NCI-H2081 (cell line): Measurements from ENCODE around the gene SDCBP2.

Experiments used
- DNase-seq, 2 experiments: peaks; one replicate each; lab custom pipeline; 2025; lab: John Stamatoyannopoulos, UW

SDCBP2 gene

DNA sequence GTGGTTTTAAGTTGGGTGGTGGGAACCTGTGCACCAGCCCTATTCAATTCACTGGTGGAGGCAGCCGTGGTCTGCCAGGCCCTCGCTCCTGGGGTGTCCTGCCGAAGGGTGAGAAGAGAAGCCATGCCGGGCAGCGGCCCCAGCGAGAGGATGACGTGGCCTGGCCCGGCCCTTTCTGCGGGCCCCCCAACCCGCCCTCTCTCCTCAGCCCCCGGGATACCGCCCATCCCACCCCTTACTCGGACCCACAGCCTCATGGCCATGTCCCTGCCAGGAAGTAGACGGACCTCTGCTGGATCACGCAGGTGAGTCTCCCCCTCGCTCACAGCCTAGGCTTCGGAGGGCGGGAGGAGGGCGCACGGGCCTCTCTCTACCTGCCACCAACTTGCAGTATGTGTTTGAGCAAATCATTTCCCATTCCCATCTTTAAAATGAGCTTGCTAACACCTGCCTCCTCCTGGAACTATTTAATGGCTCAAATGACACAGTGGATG lies 32.8 kb downstream of the SDCBP2 start:
- no peak for DNase-seq

DNA sequence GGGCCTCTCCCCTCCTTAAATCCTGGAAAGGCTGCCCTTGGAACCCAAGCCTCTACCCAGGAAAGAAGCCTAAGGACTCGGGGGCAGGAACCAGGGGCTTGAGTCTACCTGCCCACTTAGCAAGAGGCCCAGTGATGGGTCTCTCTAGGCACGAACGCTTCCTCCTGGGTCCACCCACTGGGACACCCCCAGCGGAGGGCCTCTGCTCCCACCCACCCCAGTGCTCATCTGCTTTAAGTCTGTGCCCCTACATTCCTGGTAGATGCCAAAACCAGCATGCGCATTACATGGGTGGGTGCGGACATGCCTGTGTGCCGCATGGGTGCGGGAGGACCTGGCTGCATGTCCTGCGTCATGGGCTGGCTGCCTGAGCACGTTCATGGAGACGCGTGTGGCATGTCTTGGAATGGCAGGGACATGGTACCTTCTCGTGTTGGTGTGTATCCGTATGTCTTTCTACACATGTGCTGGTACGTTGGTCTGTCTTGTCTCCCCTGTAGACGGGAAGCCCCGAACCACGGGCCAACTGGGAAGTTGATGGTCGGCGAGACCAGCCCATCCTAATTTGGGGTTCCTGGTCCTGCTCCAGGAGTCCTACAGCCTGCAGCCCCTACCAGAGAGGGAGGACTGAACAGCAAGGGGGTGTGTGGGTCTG lies 33.5 kb downstream of the SDCBP2 start:
- no peak for DNase-seq

DNA sequence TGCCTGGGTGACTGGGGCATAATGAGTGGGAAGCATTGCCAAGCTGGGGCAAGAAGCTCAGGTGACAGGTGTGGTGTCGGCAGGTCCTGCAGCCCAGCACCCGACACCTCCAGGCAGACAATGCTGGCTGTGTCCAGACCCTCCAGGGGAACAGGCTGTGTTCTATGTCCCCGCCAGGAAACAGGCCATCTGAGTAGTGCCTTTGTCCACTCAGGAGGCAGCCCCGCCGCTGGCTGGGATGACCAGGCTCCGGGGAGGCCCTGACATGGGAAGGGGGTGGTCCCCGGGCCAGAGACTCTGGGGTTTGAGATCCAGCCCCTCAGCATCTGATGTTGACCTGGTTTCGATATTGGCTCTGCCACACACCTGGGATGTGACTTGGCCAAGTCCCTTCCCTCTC lies 34.4 kb downstream of the SDCBP2 start:
- DNase-seq, result no peak

DNA sequence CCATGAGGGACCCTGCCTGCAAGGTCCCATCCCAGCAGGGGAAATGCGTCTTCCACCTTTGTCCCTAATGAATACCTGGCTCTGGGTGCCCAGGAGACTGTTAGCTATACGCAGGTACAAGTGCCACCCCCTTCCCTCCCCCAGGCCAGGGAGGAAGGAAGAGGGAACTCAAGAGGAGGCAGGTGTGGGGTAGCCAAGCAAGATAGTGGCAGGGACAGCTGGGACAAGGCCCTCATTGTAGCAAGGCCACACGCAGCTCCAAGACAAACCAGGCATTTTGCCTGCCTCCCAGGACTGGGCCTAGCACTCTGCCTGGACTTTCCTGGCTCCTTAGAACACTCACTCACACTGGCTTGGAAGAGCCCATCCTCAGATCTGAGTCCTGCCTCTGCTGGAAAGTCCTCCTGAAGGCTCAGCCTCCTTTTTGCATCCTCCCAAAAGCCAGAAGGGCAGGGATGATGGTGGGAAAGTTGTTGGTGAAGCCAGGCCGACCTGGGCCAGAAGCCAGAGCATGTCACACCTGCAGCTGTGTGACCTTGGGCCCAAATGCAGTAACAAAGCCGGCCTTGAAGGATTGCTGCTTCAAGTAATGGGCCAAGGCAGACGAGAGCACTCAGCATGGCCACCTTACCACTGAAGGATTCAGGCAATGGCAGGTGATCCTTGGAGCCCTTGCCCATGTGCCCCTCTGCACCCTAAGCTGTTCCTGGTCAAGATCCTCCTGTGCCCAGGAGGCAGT lies 35.1 kb downstream of the SDCBP2 start:
- DNase-seq, result no peak

DNA sequence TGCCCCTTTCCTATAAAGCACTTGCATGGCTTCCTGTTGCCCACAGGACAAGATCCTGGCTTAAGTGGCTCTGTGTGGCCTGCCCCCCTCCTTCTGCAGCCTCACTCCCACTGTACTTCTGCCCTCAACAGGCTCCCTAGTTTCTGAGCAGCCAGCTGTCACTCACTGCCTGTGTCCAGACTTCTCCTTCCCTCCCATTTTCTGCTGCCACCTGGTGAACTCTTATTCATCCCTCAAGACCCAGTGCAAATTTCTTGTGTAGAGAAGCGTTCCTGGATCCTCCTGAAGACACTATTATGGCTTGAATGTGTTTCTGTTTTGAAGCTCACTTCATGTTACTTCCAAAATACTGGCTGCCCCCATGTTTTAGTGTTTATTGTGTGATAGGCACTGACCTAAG lies 36.3 kb downstream of the SDCBP2 start:
- no peak for DNase-seq

DNA sequence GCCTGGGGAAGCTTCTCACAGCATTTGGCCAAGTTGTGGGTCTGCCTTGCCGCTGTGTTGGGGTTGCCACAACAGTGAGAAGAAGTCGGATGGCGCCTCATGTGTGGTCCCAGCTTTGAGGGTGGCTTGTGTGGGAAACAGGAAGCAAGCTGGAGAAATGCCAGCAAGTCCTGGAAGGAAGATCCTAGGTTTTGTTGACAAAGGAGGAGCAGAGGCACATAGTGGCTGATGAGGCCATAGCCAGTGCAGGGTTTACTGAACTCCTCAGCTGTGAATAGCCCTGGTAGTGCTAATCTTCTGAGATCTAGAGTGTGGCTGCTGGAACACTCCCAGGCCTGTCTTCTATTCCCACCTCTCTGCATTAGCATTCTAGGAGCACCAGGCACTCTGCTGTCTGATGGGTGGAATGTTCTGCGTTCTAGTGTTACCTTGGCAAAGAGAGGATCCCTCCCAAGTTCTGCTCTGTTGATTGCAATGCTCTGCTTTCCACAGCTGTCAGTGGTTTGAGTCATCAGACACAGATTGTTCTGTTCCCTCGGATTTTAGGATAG lies 37.7 kb downstream of the SDCBP2 start:
- no peak for DNase-seq

DNA sequence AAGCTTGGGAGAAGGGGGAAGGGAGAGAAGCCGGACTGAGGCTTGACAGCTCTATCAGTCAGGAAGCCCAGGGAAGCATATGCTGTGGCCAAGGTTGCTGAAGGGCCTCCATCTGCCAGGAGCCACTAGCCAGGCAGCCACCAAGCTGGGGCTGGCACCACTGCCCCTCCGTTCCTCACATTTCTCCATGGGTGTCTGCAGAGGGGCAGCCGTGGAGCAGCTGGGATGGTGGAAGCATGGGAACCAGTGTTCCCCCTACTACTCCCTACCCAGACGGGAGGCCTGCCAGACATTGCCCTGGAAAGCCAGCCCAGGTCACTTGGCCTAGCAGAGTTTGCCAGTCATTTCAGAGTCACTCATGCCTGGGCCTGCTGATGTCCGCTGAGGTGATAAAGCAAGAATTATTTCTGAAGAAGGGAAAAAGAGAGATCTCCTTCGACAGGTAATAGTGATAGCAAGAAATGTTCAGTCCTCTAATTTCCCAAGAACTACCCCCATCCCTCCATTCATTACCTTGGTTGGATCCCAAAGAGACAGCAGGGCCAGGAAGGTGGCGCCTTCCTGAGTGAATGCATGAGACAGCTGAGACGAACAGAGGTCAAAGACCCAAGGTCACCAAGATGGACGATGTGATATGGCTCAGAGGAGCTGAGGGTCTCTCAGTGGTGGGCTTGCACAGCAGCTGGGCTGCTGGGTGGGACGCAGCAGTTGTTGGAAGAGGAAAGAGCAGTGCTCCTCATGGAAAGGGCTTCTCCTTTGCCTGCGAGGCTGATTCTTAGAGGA lies 41.0 kb downstream of the SDCBP2 start:
- no peak for DNase-seq

DNA sequence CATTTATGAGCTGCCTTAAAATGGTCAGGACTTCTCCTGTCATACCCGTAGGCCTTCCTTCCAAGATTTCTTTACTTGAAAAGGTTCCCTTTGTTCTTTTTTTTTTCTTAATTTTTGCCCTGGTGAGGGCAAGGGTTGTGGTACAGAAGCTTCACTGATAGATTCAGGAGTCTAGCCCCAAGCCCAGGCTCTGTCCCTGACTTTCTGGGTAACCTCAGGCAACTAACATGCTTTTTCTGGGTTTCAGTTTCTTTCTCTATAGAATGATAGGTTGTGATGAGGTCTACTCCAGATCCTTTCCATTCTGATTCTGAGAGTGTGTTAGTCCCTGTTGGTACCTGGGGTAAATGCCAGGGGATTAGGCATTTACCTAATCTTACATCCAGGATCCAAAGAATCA lies 41.6 kb downstream of the SDCBP2 start:
- DNase-seq, result no peak

DNA sequence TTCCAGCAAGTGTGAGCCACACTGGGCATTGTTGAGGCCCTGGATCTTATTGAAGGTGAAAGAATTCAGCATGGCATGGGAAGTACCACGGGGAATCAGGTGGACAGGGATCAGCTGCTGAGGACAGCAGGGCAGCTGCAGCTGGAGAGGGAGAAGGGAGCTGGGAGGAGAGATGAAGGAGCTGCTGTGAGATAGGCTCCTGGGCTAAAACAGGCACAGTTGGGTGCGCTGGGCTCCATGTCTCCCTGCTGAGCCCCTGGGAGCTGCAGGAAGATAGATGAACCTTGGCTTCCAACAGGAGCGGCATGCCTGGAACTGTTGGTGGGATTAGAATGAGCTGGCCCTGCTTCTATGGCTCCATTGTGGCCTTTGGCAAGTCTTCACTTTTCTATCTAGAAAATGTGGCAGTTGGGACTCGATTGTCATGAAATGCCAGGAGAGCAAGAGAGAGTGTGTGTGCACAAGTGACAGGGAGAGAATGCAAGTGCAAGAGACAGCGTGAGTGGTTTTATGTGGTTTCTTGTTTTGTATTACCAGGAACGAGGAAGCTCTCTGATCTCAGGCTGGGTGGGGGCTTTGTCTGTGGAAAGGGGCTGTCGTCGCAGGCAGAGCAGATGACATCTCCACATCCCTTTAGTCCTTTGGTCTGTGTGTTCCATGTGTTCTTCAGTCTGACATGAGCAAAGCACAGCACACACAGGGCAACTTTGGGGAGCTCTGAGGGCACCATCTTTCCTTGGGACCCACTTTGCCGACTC lies 42.5 kb downstream of the SDCBP2 start:
- DNase-seq, result no peak

DNA sequence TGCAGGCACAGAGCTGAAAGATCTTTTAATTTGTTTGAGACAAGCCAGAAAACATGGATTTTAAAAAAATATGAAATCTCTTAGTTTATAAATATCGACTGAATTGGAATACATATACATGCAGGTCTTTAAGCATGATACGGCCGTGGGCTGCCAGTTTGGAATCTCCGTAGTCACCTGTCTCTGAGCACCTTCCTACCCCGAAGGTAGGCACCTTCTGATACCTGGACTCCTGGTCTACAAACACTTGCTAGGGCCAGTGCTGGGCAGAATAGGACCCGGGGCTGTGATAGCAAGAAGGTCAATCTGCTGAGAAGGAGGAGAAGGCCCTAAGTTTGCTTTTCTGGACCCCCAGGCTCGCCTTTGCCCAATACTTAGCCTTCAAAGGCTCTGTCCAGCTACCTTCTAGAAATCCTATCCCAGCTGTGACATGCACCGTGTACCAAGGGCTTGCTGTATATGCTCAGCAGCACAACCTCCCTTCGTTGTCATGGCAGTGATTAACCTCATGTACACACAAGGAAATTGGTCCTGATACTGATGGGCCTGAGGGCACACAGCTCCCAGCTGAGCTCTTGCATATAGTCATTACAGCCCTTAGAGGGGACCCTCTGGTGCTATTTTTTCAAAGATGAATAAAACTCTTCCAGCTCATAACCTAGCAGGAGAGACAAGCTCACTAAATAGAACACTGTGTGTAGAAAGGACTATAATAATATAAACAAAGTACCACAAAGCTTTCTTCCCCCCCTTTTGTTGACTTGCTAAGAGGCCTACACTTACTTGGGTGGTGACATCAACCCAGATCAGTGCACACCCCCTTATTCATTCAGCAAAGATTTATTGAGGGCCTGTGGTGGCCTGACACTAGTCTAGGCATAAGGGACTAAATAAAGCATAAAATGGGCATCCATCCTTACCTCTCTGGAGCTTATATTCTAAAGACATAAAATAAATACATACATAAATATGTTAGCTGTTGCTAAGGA lies 45.1 kb downstream of the SDCBP2 start:
- DNase-seq, result peak; percentile 17 to 46

DNA sequence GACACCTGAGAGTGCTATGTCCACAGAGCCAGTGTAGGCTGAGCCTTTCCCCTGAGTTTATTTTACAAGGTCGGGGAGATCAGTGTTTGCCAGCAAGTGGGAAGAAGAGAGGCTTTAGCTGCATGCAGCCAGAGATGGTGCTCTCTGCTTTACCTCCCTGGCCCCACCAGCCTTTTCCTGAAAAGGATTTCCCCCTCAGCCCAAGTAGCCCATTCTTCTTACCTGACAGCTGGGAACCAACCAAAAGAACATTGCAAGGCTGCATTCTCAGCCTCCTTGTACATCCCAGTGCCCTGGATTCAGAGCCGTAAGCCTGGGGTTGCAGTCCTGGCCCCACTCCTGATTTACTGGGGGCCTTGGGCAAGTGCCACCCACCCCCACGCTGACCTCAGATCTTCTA lies 46.0 kb downstream of the SDCBP2 start:
- no peak for DNase-seq

DNA sequence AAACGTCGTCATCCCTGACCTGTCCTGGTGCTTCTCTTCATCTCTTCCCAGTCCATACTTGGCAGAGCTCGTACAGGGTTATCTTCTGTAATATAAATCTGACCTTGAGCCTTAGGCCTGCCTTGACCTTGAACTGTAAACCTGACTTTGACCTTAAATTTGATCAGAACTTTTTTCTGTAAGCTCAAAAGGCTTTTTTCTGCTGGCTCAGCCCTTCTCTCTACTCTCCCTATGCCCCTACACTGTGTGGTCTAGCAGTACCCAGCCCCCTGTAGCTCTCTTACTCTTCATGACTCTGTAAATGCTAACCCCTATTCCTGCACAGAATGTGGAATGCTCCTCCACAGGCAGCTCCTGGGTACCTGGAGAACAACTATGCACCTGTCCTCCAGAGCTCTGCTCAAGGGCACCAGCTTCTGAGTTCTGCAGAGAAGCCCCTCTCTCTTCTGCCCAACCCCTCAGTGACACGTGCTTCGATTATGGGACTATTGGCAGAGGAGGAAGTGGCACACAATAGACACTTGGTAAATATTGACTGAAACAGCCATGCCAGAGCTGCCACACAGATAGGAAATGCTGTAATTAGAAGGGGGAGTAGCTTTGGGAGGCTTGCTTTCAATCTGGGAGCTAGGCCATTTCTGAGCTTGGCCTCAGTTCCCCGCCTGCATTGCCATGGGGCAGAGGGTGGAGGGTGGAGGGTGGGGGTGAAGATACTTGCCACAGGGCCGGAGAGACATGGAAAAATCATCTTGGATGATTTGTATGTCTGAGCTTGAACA lies 47.5 kb downstream of the SDCBP2 start:
- DNase-seq, result peak; percentile 65 to 78

DNA sequence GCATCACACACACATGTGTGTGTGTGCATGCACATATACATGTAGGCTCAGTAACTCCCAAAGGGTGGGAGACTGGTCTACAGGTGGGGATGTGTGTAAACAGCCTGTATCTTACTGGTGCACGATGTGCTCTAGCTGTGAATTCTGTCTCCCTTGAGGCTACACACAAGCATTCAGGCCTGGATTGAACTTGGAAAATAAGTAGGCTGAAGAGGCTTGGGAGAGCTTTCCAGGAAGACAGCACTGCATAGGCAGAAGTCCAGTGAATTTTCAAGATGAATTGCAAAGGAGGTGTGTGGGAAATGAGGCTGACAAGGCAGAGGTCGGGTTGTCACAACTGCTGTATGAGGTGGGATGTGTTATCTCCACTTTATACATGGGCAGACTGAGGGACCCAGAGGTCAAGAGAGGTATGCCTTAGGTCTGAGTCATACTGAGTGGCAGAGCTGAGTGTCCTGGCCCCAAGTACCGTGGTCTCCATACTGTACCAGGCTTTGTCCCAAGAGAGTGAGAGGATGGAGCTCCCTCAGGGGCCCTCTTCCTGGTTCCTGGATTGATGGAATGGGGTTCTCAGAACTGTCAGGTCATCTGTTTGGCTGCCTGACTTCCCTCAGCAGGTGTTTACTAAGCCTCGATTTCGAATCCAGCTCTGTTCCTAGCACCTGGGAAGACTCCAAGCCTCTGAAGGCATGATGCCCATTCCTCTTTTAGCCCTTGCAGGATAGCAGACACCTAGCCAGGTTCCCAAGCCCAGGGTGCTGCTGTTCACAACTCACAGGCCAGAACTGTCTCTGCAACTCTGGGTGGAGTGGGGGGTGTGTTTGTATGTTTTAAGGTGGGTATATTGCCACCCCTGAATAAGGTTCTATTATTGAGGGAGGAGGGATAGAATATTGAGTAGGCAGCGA lies 48.5 kb downstream of the SDCBP2 start:
- no peak for DNase-seq

DNA sequence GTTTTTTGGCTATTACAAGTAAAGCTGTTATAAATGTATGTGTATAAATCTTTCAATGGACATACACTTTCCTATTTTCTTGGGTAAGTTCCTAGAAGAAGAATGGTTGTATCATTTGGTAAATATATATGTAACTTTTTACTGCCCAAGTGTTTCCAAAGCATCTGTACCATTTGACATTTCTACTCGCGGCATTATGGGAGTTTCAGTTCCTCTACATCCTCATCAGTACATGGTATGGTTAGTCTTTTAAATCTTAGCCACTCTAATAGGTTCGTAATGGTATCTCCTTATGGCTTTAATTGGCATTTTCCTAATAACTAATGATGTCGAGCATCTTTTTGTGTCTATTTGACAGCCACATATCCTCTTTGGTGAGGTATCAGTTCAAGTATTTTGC lies 49.9 kb downstream of the SDCBP2 start:
- no peak for DNase-seq

DNA sequence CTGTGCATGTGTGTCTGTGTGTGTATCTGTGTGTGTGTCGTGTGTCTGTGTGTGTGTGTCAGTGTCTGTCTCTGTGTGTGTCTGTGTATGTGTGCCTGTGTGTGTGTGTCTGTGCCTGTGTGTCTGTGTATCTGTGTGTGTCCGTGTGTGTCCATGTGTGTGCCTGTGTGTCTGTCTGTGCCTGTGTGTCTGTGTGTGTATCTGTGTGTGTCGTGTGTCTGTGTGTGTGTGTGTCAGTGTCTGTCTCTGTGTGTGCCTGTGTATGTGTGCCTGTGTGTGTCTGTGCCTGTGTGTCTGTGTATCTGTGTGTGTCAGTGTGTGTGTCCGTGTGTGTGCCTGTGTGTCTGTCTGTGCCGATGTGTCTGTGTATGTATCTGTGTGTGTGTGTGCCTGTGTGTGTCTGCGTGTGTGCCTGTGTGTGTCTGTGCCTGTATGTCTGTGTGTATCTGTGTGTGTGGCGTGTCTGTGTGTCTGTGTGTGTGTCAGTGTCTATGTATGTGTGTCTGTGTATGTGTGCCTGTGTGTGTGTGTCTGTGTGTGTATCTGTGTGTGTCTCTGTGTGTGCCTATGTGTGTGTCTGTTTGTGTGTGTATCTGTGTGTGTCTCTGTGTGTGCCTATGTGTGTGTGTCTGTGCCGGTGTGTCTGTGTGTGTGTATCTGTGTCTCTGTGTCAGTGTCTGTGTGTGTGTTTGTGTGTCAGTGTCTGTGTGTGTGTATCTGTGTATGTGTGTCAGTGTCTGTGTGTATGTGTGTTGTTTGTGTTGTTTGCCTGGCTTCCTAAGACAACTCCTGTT lies 51.2 kb downstream of the SDCBP2 start:
- DNase-seq, result no peak

DNA sequence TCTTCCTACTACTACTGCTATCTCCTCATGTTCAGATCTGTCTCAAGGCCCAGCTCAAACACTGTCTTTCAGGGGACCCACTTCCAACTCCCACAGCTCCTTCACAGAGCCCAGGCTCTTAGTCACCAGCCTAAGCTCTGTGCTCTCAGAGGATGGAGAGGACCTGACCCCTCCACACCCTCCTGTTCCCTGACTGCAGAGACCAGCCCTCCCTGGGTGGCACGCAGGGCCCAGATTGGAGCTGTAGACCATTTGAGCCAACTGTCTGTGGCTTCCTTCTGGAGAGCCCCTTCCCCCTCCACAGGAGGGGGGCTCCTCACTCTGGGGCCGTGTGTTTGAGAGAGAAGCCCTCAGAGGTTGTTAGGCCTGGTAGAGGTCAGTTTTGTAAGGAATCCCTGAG lies 53.0 kb downstream of the SDCBP2 start:
- no peak for DNase-seq

DNA sequence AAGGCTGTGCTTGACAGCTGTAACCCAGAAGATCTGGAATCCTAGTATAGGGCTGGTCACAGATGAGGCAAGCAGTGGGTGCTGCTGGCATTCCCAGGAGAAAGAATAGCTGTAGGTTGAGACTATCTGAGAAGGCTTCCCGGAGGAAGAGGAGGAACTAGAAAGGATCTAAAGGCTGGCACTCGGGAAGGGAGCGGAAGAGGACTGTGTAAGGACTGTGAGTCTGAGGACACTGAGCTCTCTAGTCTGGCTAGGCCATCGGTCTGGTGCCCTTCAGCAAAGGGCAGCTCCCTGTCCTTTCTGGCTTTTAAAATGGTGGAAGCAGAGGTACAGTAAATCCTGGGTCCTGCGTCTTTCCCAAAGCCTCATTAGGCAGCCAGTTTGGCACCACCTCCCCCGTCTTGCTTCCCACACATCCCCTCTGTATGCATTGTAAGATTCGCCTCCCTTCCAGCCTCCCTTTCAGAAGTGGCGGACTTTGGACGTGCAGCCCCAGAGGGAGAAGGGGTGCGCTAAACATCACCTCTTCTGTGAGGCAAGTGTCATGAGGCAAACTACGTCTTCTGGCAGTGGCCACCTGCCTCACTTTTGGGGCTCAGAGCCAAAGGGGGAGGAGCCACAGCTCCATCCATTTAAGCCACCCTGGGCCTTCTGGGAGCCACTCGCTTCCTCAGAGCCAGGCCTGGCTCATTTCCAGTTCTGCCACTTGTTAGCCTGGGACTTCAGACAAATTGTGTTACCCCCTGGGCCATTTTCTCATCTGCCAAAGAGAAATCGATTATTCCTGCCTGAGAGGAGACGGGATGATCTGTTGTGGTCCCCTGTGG lies 54.2 kb downstream of the SDCBP2 start:
- DNase-seq, result peak; percentile 82 to 85
